AG09319 (cell line): ENCODE data around the gene SBF2.
A peak's percentile ranks its signal among the peaks of the same experiment; 100 is the strongest.

ENCODE experiments used
- DNase-seq: peaks from one replicate; pipeline ENCODE4 v3.0.0-alpha.2; 2010; ENCODE audit warnings: low read depth; ENCODE audit errors: extremely low read depth
- CTCF ChIP-seq: IDR thresholded peaks from 2 replicates; pipeline ENCODE4 v1.5.1; 2011; ENCODE audit warnings: low read depth, mild to moderate bottlenecking, inconsistent platforms, low read length, moderate library complexity

Gene SBF2

GRCh38 chr11:10197091-10197490, 96.9 kb downstream of the SBF2 start:
- no peak for TF ChIP-seq CTCF
- peak; percentile 41 for DNase-seq

- no peak for DNase-seq
- no peak for TF ChIP-seq CTCF
These were observed 102.0 kb downstream of the SBF2 start for GRCh38 chr11:10192036-10192435.

- no peak for DNase-seq
- TF ChIP-seq CTCF = peak; percentile 9
These were observed 112.2 kb downstream of the SBF2 start for GRCh38 chr11:10181811-10182210.

GRCh38 chr11:10164621-10165020, 129.4 kb downstream of the SBF2 start:
- no peak for DNase-seq

GRCh38 chr11:10162222-10162621, 131.8 kb downstream of the SBF2 start:
- no peak for TF ChIP-seq CTCF
- DNase-seq = no peak

More at GRCh38 chr11:10164621-10165020, 129.4 kb downstream of the SBF2 start:
- TF ChIP-seq CTCF = no peak

GRCh38 chr11:10160350-10160749, 133.7 kb downstream of the SBF2 start:
- DNase-seq = no peak
- no peak for TF ChIP-seq CTCF

GRCh38 chr11:10158461-10158860, 135.6 kb downstream of the SBF2 start:
- DNase-seq = no peak
- no peak for TF ChIP-seq CTCF
